M059J (cell line): ENCODE measurements around the gene ZCCHC24. TPM values are rescaled to one million over a fixed set of nuclear protein-coding genes. Genes with fewer than 3 reads are reported as not detected.
A peak's percentile ranks its signal among the peaks of the same experiment; 100 is the strongest.

Experiments
- DNase-seq: peaks from one replicate; pipeline ENCODE4 v3.0.0-alpha.2; 2012; ENCODE audit warnings: low read depth
- total RNA-seq: library from RNA; depleted of rRNA; stranded (reverse); fragments of >200 nt; shearing (Covaris generic); gene quantifications from 2 replicates; pipeline ENCODE4 v1.2.3, GENCODE V29; 2014

ZCCHC24 gene
- total RNA-seq, 1 experiment from 2014 or later: 18.2 TPM

DNA sequence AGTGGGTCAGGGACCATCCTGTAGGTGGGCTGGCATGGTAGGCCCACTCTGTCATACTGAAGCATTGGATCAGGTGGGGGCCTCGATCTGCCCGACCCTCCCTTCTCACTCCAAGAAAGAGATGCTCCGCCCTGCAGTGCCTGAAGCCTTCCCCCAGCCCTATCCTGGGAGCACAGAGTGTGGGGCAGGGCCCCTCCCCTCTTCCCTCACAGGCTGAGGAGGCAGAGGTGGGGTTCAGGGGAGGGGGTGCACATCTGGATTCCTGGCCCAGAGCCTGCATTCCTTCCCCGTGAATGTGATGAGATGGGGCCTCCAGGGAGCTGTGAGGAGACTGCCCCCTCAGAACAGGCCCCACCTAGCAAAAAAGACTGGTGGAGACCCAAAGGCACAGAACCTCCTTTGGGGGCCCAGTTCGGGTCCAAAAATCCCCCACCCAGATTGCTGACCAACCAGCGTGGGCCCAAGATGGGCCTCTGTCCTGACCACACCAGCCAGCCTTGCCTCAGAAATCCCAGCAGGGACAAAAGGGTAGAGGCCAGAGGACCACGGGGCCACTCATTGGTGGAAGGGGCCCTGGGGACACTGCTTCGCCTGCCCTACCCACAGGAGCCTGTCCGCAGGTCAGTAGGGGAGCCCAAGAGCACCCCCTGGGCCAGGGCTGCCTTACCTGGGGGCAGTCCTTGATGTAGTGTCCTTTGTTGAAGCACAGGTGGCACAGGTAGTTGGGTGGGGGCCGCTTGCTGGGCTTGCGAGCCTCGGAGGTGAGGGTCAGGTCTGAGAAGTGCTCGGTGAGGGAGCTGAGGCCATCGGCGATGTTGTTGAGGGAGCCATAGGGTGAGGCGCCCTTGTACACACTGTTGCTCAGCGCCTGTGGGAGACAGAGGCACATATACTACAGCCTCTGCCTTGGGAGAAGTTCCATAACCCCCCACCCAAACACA, 13.3 kb downstream of the ZCCHC24 start:
- DNase-seq: no peak

DNA sequence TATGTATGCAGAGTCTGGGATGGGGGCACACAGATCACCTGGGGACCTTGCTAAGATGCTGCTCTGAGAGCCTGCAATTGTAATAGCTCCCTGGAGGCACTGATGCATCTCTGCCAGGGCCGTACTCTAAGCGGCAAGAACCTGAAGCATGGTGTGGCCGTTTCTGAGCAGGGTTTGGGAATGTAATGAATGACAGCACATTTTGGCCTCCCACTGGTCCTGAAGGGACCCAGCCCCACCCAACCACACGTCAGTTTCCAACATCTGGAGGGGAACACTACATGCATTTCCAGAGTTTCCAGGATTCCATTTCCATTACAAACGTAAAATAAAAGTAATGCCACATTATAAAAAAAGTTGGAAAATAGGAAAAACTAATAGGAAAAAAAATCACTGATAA, 14.0 kb downstream of the ZCCHC24 start:
- DNase-seq: no peak

- DNase-seq: no peak
Observed at GRCh38 chr10:79430936-79431335, 14.5 kb downstream of the ZCCHC24 start.

GRCh38 chr10:79430325-79430905, 15.0 kb downstream of the ZCCHC24 start:
- no peak for DNase-seq

- DNase-seq: no peak
Observed at GRCh38 chr10:79429751-79430150, 15.7 kb downstream of the ZCCHC24 start.

DNA sequence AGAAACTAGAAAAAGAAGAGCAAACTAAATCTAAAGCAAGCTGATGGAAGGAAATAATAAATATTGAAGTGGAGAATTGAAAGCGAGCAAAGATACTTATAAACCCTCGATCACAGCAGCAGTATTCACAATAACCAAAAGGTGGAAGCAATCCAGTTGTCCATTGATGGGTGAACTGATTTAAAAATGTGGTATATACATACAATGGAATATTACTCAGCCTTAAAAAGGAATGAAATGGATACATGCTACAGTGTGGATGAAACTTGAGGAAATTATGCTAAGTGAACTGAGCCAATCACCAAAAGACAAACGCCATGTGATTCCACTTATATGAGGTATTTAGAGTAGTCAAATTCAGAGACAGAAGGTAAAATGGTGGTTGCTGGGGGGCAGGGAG, 17.5 kb downstream of the ZCCHC24 start:
- DNase-seq: no peak

DNA sequence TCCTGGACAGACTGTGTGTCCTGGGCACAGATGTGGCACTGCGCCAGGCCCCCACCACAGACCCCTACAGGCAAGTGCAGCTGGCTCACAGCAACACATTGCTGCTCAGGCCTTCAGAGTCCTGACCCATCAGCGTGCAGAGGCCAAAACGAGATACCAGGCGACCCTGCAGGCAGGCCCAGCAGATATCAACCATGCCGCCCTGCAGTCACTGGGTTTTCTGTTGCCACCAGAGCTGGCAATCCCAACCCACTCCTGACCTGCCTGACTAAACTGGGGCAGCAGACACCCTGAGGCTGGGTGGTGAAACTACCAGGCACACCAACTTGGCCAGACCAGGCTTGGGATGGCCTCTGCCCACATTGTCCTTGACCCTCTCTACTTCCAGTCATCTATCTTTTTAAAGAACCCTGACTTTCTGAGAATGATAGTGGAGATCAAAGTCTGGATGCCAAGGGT, 20.3 kb downstream of the ZCCHC24 start:
- DNase-seq: no peak

DNA sequence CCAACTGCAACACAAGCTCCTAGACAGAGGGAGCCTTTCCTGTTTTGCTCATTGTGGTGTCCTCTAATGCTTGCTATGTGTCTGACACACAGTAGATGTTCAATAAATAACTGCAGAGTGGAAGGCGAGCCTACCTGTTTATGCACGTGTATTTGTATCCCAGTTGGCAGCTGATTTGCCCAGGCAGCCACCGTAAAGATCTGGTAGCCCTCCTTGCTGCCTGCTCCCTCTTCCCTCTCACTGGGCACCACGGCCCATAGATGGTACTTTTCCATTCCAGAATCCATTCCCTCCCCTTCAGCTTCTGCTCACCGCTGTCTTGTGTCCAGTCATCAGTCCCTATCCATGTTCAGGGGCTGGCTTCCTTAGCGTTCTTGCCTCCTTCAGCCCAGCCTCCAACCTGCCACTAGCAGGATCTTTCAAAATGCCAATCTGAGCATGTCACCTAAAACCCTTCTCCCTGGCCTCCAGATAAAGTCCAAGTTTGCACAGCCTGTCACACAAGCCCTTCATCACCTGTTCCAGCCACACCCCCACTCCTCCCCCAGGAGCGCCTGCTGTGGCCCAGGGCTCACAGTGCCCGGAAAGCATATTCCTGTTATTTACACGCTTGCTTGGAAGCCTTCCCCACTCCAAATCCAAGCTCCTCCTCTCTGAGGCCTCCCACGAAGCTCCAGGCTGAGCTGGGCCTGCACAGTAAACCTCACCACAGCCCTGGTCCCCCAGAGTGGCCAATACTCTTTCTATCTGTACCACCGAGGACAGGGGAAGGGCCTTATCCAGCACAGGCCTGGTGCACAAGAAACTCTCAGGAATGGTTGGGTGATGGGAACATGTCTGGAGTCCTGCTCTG, 21.0 kb downstream of the ZCCHC24 start:
- DNase-seq: peak; percentile 61

GRCh38 chr10:79422178-79422892, 23.1 kb downstream of the ZCCHC24 start:
- peak; percentile 78 for DNase-seq

GRCh38 chr10:79420974-79421688, 24.3 kb downstream of the ZCCHC24 start:
- no peak for DNase-seq

DNA sequence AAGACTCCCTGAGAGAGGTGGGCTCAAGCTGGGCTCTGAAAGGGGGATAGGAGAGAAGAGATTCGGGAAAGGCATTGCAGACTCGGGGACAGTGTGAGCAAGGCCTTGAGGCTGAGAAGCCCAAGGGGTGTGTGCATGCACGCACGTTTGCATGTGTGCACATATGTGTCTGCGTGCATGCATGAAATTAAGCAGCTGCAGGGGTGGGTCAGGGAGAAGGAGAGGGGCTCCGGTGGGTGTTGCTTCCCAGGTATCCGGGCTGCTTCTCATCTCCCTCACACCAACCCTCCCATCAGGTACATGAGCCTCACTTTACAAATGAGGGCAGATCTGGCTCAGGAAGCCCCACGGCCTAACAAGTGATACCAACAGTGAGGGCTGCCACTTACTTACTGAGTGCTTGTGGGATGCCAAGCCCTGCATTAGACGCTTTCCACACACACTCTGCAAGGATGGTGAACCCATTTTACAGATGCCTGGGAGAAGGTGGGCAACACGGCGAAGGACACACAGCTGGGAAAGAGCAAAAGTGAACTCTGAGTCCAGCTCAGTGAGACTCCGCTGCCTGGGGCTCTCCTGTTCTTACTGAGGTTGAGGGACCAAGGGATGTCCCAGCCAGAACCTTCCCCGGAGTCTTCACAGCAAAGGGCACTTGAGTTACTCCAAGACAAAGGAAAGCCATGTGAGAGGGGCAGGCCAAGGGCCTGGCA, 26.4 kb downstream of the ZCCHC24 start:
- DNase-seq: no peak

- DNase-seq: no peak
Observed at GRCh38 chr10:79418274-79418673, 27.1 kb downstream of the ZCCHC24 start.

DNA sequence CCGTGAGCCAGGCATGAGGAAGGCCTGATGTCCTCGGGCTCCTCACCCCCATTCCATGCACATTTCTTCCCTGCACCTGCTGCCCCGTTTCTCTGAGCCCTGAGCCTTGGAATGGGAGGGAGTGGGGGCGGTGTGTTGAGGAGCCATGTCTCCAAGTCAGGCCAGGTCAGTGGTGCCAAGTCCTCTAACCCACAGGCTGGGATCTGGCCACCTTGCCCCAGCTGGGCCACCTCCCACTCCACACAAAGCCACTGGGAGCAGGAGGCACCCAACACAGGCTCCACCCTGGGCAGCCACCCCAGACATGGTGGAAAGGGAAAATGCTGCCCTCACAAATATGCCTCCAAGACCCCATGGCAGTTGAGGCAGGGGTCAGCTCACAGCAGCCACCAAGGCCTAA, 27.7 kb downstream of the ZCCHC24 start:
- no peak for DNase-seq

DNA sequence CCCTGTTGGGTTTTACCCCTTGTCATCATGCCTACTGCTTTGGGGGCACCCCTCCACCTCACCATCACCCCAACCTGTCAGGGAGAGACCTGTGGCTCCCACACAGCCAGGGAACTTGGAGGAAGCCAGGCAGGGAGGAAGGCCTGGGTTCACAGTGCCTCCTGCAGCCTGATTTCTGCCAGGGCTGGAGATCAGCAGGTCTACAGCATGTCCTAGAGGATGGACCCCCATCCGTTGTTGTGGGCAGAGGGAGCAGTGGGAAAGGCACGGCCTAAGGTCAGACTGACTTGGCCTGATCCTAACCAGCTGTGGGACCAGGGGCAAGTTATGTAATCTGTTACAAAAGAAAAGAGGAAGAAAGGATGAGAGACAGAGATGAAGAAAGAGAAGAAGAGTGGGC, 28.2 kb downstream of the ZCCHC24 start:
- no peak for DNase-seq

GRCh38 chr10:79416578-79417255, 28.7 kb downstream of the ZCCHC24 start:
- DNase-seq: no peak

- DNase-seq: no peak
Observed at GRCh38 chr10:79415736-79416577, 29.5 kb downstream of the ZCCHC24 start.

GRCh38 chr10:79414714-79415113, 30.7 kb downstream of the ZCCHC24 start:
- peak; percentile 24 for DNase-seq

DNA sequence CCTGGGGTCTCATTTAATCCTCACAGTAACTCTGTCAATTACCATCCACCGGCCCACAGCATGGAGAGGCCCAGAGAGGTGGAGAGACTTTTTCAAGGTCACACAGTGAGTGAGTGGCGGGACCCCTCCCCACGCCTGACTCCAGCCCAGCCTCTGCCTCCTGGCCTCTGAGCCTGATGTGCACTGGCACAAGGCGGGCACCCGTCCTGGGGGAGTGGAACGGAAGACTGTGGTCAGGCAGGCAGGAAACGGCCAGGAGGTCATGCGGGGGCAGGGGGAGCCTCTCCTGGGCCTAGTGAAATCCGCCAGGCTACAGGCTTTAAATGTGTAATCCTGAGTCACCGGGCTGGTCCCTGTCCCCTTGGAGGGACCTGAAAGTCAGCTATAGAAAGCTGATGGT, 32.2 kb downstream of the ZCCHC24 start:
- peak; percentile 91 for DNase-seq

GRCh38 chr10:79412516-79412915, 32.9 kb downstream of the ZCCHC24 start:
- DNase-seq: no peak
